Natural killer cell (primary cell): Measurements from ENCODE around the gene VEGFA. TPM values are rescaled to one million over a fixed set of nuclear protein-coding genes. Genes with fewer than 3 reads are reported as not detected.
A peak's percentile ranks its signal among the peaks of the same experiment; 100 is the strongest.

Source experiments
- ATAC-seq, 3 donors: fragments of 150-1000 bp in 2 of 3; fragments of 200-7000 bp in 1 of 3; cut with Tn5 transposase; 1 replicate in 1 of 3; 2 replicates in 2 of 3; pipeline ENCODE4 v1.10.0; 2021; ENCODE audit warnings: mild to moderate bottlenecking in 2 of 3, moderate library complexity in 2 of 3
- DNase-seq, 2 donors: peaks; one replicate each; pipeline versions ENCODE4 v3.0.0 to v3.0.0-alpha.2; 2013 to 2021; ENCODE audit warnings: mixed read lengths in 1 of 2
- H3K27ac ChIP-seq: one replicate; pipeline ENCODE4 v1.5.1; 2013; ENCODE audit warnings: mild to moderate bottlenecking, low read length
- H3K27me3 ChIP-seq: one replicate; pipeline ENCODE4 v1.6.1; 2013; ENCODE audit warnings: low read length; ENCODE audit not compliant: control insufficient read depth, insufficient read depth
- H3K36me3 ChIP-seq: one replicate; pipeline ENCODE4 v1.6.1; 2013; ENCODE audit warnings: low read length; ENCODE audit not compliant: control insufficient read depth, insufficient read depth
- H3K4me1 ChIP-seq: one replicate; pipeline ENCODE4 v1.6.1; 2013; ENCODE audit warnings: low read length; ENCODE audit not compliant: control insufficient read depth, insufficient read depth
- H3K4me3 ChIP-seq: one replicate; pipeline ENCODE4 v1.5.1; 2013; ENCODE audit warnings: low read length
- H3K9me3 ChIP-seq: one replicate; pipeline ENCODE4 v1.6.1; 2013; ENCODE audit warnings: low read length; ENCODE audit not compliant: control insufficient read depth, insufficient read depth
- H3K27ac Mint-ChIP-seq, 2 donors: one replicate each; pipeline ENCODE4 v1.8.0; 2022; ENCODE audit warnings: mild to moderate bottlenecking in 2 of 2, mixed read lengths in 2 of 2, moderate library complexity in 1 of 2
- H3K27me3 Mint-ChIP-seq, 2 donors: one replicate each; pipeline ENCODE4 v1.8.0; 2022; ENCODE audit warnings: low read depth in 2 of 2, mixed read lengths in 2 of 2
- H3K36me3 Mint-ChIP-seq: one replicate; pipeline ENCODE4 v1.8.0; 2022; ENCODE audit warnings: mixed read lengths
- H3K4me1 Mint-ChIP-seq, 2 donors: one replicate each; pipeline ENCODE4 v1.8.0; 2022; ENCODE audit warnings: mixed read lengths in 2 of 2
- H3K4me3 Mint-ChIP-seq: one replicate; pipeline ENCODE4 v1.8.0; 2022; ENCODE audit warnings: mild to moderate bottlenecking, moderate library complexity, mixed read lengths
- H3K9me3 Mint-ChIP-seq, 2 donors: one replicate each; pipeline ENCODE4 v1.8.0; 2022; ENCODE audit warnings: mixed read lengths in 2 of 2
- WGBS: methylation state at CpG from one replicate; pipeline ENCODE4 v1.1.7; 2013; ENCODE audit warnings: missing lambda C conversion rate; ENCODE audit not compliant: insufficient coverage; 5-methylcytosine and 5-hydroxymethylcytosine counted together
- intact Hi-C: fragments of 100-400 bp; cut with micrococcal nuclease; formaldehyde crosslinking; loops from one replicate; pipeline ENCODE4 v1.14.2; 2022
- total RNA-seq, 4 donors: library from RNA; stranded (reverse); fragments of 120-200 nt in 1 of 4; gene quantifications; one replicate each; pipeline versions ENCODE4 v1.2.3 to v1.2.4, GENCODE V29; 2013 to 2022
- TF ChIP-seq, protein P1 (sequence below): fragments of 200-600 bp; IDR thresholded peaks from one replicate; pipeline ENCODE4 v1.8.0; 2022; ENCODE audit warnings: antibody characterized with exemption

The VEGFA gene
- total RNA-seq, 3 donors from 2014 or later (not counting 1 experiment from before 2014, with no cell fraction given): 3.6 to 27.5 (median 3.7) TPM

- H3K36me3 ChIP-seq: no peaks in the 10 kb centered on the region
- Mint-ChIP-seq H3K36me3 (no peaks in the 10 kb centered on the region), H3K4me3 (no peak overlapping the region), H3K4me1 (peaks cover 0 to 20% of the 10 kb centered on the region in 2 donors), H3K27ac (peak overlapping the region in 1 of 2 donors; percentile 50), H3K27me3 (no peaks in the 10 kb centered on the region), H3K9me3 (no peaks in the 10 kb centered on the region)
- intact Hi-C loops: no loop called here
- ATAC-seq: peak in 2 of 3 donors; percentile 28 to 39
- H3K27me3 ChIP-seq: no peaks in the 10 kb centered on the region
- no peak overlapping the region for H3K4me3 ChIP-seq
- DNase-seq: no peak
- H3K9me3 ChIP-seq: no peaks in the 10 kb centered on the region
- H3K27ac ChIP-seq: no peak overlapping the region
- H3K4me1 ChIP-seq: peaks cover 18% of the 10 kb centered on the region
- TF ChIP-seq, protein P1, sequence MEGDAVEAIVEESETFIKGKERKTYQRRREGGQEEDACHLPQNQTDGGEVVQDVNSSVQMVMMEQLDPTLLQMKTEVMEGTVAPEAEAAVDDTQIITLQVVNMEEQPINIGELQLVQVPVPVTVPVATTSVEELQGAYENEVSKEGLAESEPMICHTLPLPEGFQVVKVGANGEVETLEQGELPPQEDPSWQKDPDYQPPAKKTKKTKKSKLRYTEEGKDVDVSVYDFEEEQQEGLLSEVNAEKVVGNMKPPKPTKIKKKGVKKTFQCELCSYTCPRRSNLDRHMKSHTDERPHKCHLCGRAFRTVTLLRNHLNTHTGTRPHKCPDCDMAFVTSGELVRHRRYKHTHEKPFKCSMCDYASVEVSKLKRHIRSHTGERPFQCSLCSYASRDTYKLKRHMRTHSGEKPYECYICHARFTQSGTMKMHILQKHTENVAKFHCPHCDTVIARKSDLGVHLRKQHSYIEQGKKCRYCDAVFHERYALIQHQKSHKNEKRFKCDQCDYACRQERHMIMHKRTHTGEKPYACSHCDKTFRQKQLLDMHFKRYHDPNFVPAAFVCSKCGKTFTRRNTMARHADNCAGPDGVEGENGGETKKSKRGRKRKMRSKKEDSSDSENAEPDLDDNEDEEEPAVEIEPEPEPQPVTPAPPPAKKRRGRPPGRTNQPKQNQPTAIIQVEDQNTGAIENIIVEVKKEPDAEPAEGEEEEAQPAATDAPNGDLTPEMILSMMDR: no peak
- WGBS: 78% methylated on average over 10 of the region's 11 CpGs
These were observed 27.2 kb downstream of the VEGFA start for GRCh38 chr6:43796903-43797890.

GRCh38 chr6:43797919-43798318 is 27.9 kb downstream of the VEGFA start:
- Histone ChIP-seq H3K4me1 (peaks cover 18% of the 10 kb centered on the region), H3K36me3 (no peaks in the 10 kb centered on the region), H3K27ac (no peak overlapping the region), H3K4me3 (no peak overlapping the region), H3K27me3 (no peaks in the 10 kb centered on the region), H3K9me3 (no peaks in the 10 kb centered on the region)
- H3K27ac Mint-ChIP-seq: no peak overlapping the region
- H3K27me3 Mint-ChIP-seq: no peaks in the 10 kb centered on the region
- H3K4me3 Mint-ChIP-seq: no peak overlapping the region
- ATAC-seq (no peak), DNase-seq (no peak)
- no peaks in the 10 kb centered on the region for H3K36me3 Mint-ChIP-seq
- peaks cover 0 to 20% of the 10 kb centered on the region in 2 donors for H3K4me1 Mint-ChIP-seq
- 94% methylated on average over 11 of the region's 11 CpGs for WGBS
- intact Hi-C loops: no loop called here
- TF ChIP-seq, protein P1: no peak
- H3K9me3 Mint-ChIP-seq: no peaks in the 10 kb centered on the region

GRCh38 chr6:43798688-43799444 is 28.9 kb downstream of the VEGFA start:
- ATAC-seq: peak in 2 of 3 donors; percentile 42 to 78
- TF ChIP-seq, protein P1: no peak
- Mint-ChIP-seq H3K4me1 (peaks cover 0 to 20% of the 10 kb centered on the region in 2 donors), H3K9me3 (no peaks in the 10 kb centered on the region), H3K36me3 (no peaks in the 10 kb centered on the region), H3K27ac (peak overlapping the region in 1 of 2 donors; percentile 25), H3K4me3 (no peak overlapping the region), H3K27me3 (no peaks in the 10 kb centered on the region)
- intact Hi-C loops: no loop called here
- Histone ChIP-seq H3K27me3 (no peaks in the 10 kb centered on the region), H3K36me3 (no peaks in the 10 kb centered on the region), H3K4me1 (peaks cover 18% of the 10 kb centered on the region), H3K27ac (no peak overlapping the region), H3K9me3 (no peaks in the 10 kb centered on the region), H3K4me3 (no peak overlapping the region)
- WGBS: 75% methylated on average over 10 of the region's 10 CpGs
- DNase-seq: no peak
